HG02970 (cell line): ENCODE data around the gene MRPL17.

ENCODE experiments used
- ATAC-seq: cut with Tn5 transposase; IDR thresholded peaks from one replicate; pipeline ENCODE4 v1.9.1; 2021; ENCODE audit warnings: mild to moderate bottlenecking, moderate library complexity, moderate number of reproducible peaks; ENCODE audit not compliant: unreplicated experiment, low FRiP score

The MRPL17 gene

GRCh38 chr11:6634534-6634933, 48.6 kb downstream of the MRPL17 start:
- ATAC-seq: no peak

DNA sequence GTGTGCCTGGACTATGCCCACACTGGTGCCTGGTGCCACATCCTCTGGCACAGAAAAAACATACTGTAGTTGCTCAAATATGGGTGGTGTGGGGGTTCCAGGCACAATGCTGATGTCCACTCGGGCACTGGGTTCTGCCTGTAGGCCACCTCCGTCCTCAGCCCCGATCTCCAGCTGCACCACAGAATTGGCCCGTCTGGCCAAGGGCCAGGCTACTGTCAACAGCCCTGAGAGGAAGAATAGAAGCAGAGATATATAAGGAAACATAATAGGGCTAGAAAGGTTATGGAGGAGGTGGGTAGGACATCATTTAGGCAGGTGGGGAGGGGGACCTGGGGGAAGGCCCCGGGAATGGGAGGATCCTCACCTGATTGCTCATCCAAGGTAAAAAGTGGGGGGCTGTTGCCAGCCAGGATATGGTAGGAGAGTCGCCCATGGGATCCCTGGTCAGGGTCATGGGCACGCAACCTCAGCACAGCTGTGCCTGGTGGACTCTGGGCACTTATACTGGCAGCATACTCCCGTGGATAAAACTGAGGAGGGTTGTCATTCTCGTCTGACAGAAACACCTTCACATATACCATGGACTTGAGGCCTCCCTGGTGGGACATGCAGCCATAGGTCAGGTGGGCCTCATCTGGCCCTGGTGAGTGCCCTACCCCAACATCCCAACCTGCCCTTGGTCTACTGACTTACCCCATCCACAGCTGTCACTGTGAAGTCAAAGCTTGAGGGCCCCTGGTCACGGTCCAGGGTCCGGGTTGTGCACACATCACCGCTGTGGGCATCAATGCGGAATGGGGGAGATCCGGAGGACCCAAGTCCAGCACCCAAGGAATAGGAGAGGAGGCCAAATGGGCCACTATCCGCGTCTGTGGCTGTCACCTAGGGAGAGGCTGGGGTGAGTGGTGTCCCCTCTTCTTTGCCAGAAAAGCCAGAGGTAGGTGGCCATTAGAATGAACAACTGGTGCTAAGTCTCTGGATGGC, 49.4 kb downstream of the MRPL17 start:
- ATAC-seq: no peak

DNA sequence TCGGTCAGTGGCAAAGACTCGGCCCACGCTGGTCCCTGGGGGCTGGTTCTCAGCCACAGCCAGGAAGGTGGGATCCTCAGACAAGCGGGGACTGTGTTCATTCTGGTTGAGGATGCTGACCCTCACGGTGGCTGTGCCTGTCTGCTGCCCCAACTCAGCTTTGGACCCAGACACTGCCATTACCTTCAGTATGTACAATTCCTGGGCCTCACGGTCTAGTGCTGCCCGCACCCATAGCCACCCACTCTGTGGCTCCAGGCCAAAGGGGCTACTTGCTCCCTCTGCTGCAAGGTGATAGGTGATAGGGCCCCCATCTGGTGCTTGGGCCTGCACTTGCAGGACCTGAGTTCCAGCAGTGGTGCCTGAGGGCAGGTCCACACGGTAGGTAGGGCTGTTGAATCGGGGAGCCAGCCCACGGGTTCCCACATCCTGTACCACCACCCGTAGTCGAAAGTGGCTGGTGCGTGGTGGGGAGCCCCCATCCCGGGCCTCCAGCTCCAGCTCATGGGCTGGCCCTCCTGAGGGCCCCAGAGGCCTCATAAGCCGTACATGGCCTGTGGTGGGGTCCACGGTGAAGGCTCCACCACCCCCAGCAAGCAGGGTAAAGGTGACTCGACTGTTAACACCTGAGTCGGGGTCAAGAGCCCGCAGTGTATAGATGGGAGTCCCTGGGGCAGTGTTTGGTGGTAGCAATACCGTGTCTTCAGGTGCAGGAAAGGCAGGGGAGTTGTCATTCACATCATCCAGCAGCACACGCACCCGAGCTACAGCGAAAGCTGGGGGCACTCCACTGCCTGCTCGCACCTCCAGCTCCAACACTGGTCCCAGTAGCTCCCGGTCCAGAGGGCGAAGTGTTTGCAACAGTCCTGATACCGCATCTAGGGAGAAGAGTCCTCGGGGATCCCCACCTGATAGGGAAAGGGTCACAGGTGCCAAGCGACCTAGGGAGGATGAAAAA, 50.7 kb downstream of the MRPL17 start:
- no peak for ATAC-seq

- no peak for ATAC-seq
These were observed 51.7 kb downstream of the MRPL17 start for GRCh38 chr11:6631361-6631890.

- ATAC-seq: no peak
These were observed 52.4 kb downstream of the MRPL17 start for GRCh38 chr11:6630632-6631291.
